H9 (cell line): ENCODE results near the gene MRLN. TPM values are rescaled to one million over a fixed set of nuclear protein-coding genes. Genes with fewer than 3 reads are reported as not detected.

Experiments used
- DNase-seq: peaks from one replicate; pipeline ENCODE4 v3.0.0-alpha.2; 2017
- H2AFZ ChIP-seq: one replicate; pipeline ENCODE4 v1.6.1; 2013; ENCODE audit warnings: mild to moderate bottlenecking, low read length, control low read depth, moderate library complexity
- H2AK5ac ChIP-seq: 2 replicates; pipeline ENCODE4 v1.6.1; 2013; ENCODE audit warnings: low read length, control low read depth, mixed read lengths; ENCODE audit not compliant: insufficient read length
- H2BK120ac ChIP-seq: one replicate; pipeline ENCODE4 v1.6.1; 2013; ENCODE audit warnings: low read depth, mild to moderate bottlenecking, low read length, control low read depth, inconsistent platforms; ENCODE audit not compliant: poor library complexity, severe bottlenecking
- H2BK12ac ChIP-seq: 2 replicates; pipeline ENCODE4 v1.6.1; 2013; ENCODE audit warnings: low read length, control low read depth, mixed read lengths, low read depth; ENCODE audit not compliant: insufficient read length
- H2BK15ac ChIP-seq: 2 replicates; pipeline ENCODE4 v1.6.1; 2013; ENCODE audit warnings: low read depth, low read length, control low read depth
- H2BK20ac ChIP-seq: one replicate; pipeline ENCODE4 v1.6.1; 2013; ENCODE audit warnings: low read depth, mild to moderate bottlenecking, low read length, control low read depth, inconsistent platforms; ENCODE audit not compliant: poor library complexity, severe bottlenecking
- H2BK5ac ChIP-seq: 2 replicates; pipeline ENCODE4 v1.6.1; 2013; ENCODE audit warnings: low read length, control low read depth, mixed read lengths; ENCODE audit not compliant: insufficient read length
- H3K14ac ChIP-seq: 2 replicates; pipeline ENCODE4 v1.6.1; 2013; ENCODE audit warnings: low read length, control low read depth; ENCODE audit not compliant: insufficient read depth
- H3K18ac ChIP-seq: 2 replicates; pipeline ENCODE4 v1.6.1; 2013; ENCODE audit warnings: low read depth, mild to moderate bottlenecking, mixed read lengths, low read length, control low read depth; ENCODE audit not compliant: insufficient read length
- H3K23ac ChIP-seq: 2 replicates; pipeline ENCODE4 v1.6.1; 2013; ENCODE audit warnings: low read length, control low read depth, mixed read lengths, low read depth; ENCODE audit not compliant: insufficient read length
- H3K23me2 ChIP-seq: 2 replicates; pipeline ENCODE4 v1.6.1; 2013; ENCODE audit warnings: low read depth, mild to moderate bottlenecking, mixed read lengths, low read length, control low read depth; ENCODE audit not compliant: insufficient read length, poor library complexity, severe bottlenecking
- H3K27ac ChIP-seq: 2 replicates; pipeline ENCODE4 v1.5.1; 2013; ENCODE audit warnings: low read length, control low read depth, mixed read lengths, low read depth; ENCODE audit not compliant: insufficient read length
- H3K27me3 ChIP-seq: 2 replicates; pipeline ENCODE4 v1.6.1; 2013; ENCODE audit warnings: low read length, control low read depth, inconsistent platforms; ENCODE audit not compliant: insufficient read depth
- H3K4ac ChIP-seq: 2 replicates; pipeline ENCODE4 v1.6.1; 2013; ENCODE audit warnings: low read depth, mild to moderate bottlenecking, control low read depth, inconsistent platforms, low read length, moderate library complexity
- H3K4me1 ChIP-seq: 2 replicates; pipeline ENCODE4 v1.6.1; 2013; ENCODE audit warnings: low read length, control low read depth, inconsistent platforms; ENCODE audit not compliant: insufficient read depth
- H3K4me2 ChIP-seq: 2 replicates; pipeline ENCODE4 v1.6.1; 2013; ENCODE audit warnings: low read length, control low read depth, mixed read lengths; ENCODE audit not compliant: insufficient read length, insufficient read depth
- H3K56ac ChIP-seq: 2 replicates; pipeline ENCODE4 v1.6.1; 2013; ENCODE audit warnings: low read depth, mild to moderate bottlenecking, mixed read lengths, low read length, control low read depth; ENCODE audit not compliant: insufficient read length
- H3K79me1 ChIP-seq: 2 replicates; pipeline ENCODE4 v1.6.1; 2013; ENCODE audit warnings: low read depth, mild to moderate bottlenecking, moderate library complexity, low read length, control low read depth, inconsistent platforms; ENCODE audit not compliant: insufficient read depth, poor library complexity, severe bottlenecking
- H3K79me2 ChIP-seq: 2 replicates; pipeline ENCODE4 v1.6.1; 2013; ENCODE audit warnings: low read length, control low read depth, inconsistent platforms; ENCODE audit not compliant: insufficient read depth
- H3K9ac ChIP-seq: 2 replicates; pipeline ENCODE4 v1.6.1; 2013; ENCODE audit warnings: low read length, control low read depth, mixed read lengths; ENCODE audit not compliant: insufficient read length; ENCODE audit errors: extremely low read depth
- H3K9me3 ChIP-seq: one replicate; pipeline ENCODE4 v1.6.1; 2013; ENCODE audit warnings: low read depth, low read length, inconsistent platforms; ENCODE audit not compliant: control insufficient read depth
- H3T11ph ChIP-seq: one replicate; pipeline ENCODE4 v1.6.1; 2013; ENCODE audit warnings: mild to moderate bottlenecking, low read length, control low read depth, inconsistent platforms
- H4K20me1 ChIP-seq: one replicate; pipeline ENCODE4 v1.6.1; 2013; ENCODE audit not compliant: control insufficient read depth, insufficient read length, insufficient read depth
- H4K5ac ChIP-seq: 2 replicates; pipeline ENCODE4 v1.6.1; 2013; ENCODE audit warnings: low read depth, mild to moderate bottlenecking, mixed read lengths, low read length, control low read depth; ENCODE audit not compliant: insufficient read length
- H4K8ac ChIP-seq: replicated peaks from 2 replicates; pipeline ENCODE4 v1.6.1; 2013; ENCODE audit warnings: low read length, control low read depth, mixed read lengths, low read depth; ENCODE audit not compliant: insufficient read length
- H4K91ac ChIP-seq: 2 replicates; pipeline ENCODE4 v1.6.1; 2013; ENCODE audit warnings: low read depth, mild to moderate bottlenecking, moderate library complexity, mixed read lengths, low read length, control low read depth; ENCODE audit not compliant: insufficient read length
- H3K27ac Mint-ChIP-seq, 3 experiments: 2 replicates in 2 of 3; 3 replicates in 1 of 3; pipeline ENCODE4 v1.8.0; 2020 to 2021; ENCODE audit warnings: mixed read lengths in 3 of 3, mild to moderate bottlenecking in 1 of 3, moderate library complexity in 1 of 3
- H3K27me3 Mint-ChIP-seq: 2 replicates; pipeline ENCODE4 v1.8.0; 2021; ENCODE audit warnings: low read depth, mild to moderate bottlenecking, moderate library complexity, mixed read lengths
- H3K36me3 Mint-ChIP-seq, 3 experiments: 2 replicates in 2 of 3; 3 replicates in 1 of 3; pipeline ENCODE4 v1.8.0; 2020 to 2021; ENCODE audit warnings: low read depth in 3 of 3, mixed read lengths in 3 of 3; ENCODE audit not compliant: insufficient read depth in 1 of 3
- H3K4me1 Mint-ChIP-seq, 2 experiments: 2 replicates each; pipeline ENCODE4 v1.8.0; 2020; ENCODE audit warnings: mixed read lengths in 2 of 2
- H3K4me3 Mint-ChIP-seq, 2 experiments: 2 replicates in 1 of 2; 3 replicates in 1 of 2; pipeline ENCODE4 v1.8.0; 2020 to 2021; ENCODE audit warnings: mild to moderate bottlenecking in 2 of 2, mixed read lengths in 2 of 2, moderate library complexity in 1 of 2
- H3K9me3 Mint-ChIP-seq, 2 experiments: 2 replicates in 1 of 2; 3 replicates in 1 of 2; pipeline ENCODE4 v1.8.0; 2020; ENCODE audit warnings: mild to moderate bottlenecking in 2 of 2, mixed read lengths in 2 of 2, moderate library complexity in 1 of 2
- WGBS: extraction: QIAGEN DNeasy Blood & Tissue Kit; methylation state at CpG from one replicate; pipeline ENCODE4 v1.1.7; 2013; ENCODE audit warnings: missing lambda C conversion rate, low lambda C conversion rate, mixed read lengths; ENCODE audit not compliant: insufficient read length; ENCODE audit errors: extremely low coverage; 5-methylcytosine and 5-hydroxymethylcytosine counted together
- total RNA-seq: library from RNA; stranded (reverse); gene quantifications from 2 replicates; pipeline ENCODE4 v1.2.1, GENCODE V29; 2021
- TF ChIP-seq, protein P1 (sequence below): fragments of 200-600 bp; sonication (generic); conservative IDR thresholded peaks from 3 replicates; pipeline ENCODE4 v1.8.0; 2021; ENCODE audit warnings: antibody characterized with exemption, mild to moderate bottlenecking

The MRLN gene
- total RNA-seq, 1 experiment from 2014 or later = not detected

DNA sequence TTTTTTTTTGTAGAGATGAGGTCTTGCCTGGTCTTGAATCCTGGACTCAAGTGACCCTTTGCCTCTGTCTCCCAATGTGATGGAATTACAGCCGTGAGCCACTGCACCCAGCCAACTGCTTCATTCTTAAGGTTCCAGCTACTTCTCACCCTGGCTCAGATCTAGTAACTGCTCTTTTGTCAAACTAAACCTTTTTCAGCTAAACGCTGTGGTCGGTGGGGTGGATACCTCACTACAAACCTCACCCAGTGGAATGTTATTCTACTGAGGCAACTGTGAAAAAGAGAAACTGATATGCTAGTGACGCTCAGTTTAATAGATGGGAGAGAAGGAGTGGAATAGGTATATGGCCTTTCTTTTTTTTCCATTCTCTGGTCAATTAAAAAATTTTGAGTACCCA, 1.7 kb upstream of the MRLN start:
- H2BK120ac ChIP-seq = no peak overlapping the region
- H4K20me1 ChIP-seq = no peaks in the 10 kb centered on the region
- no peak overlapping the region for H2BK15ac ChIP-seq
- no peaks in the 10 kb centered on the region for H3K27me3 ChIP-seq
- H4K5ac ChIP-seq = no peak overlapping the region
- no peak overlapping the region for H3K14ac ChIP-seq
- H3K9me3 ChIP-seq = no peaks in the 10 kb centered on the region
- H3K4me3 Mint-ChIP-seq = no peak overlapping the region
- no peak overlapping the region for H3K4ac ChIP-seq
- H3K23me2 ChIP-seq = no peaks in the 10 kb centered on the region
- H3K79me2 ChIP-seq = no peaks in the 10 kb centered on the region
- H3K27ac ChIP-seq = no peak overlapping the region
- no peak overlapping the region for H3T11ph ChIP-seq
- no peak for DNase-seq
- no peaks in the 10 kb centered on the region for H3K27me3 Mint-ChIP-seq
- no peaks in the 10 kb centered on the region for H3K79me1 ChIP-seq
- TF ChIP-seq, protein P1, sequence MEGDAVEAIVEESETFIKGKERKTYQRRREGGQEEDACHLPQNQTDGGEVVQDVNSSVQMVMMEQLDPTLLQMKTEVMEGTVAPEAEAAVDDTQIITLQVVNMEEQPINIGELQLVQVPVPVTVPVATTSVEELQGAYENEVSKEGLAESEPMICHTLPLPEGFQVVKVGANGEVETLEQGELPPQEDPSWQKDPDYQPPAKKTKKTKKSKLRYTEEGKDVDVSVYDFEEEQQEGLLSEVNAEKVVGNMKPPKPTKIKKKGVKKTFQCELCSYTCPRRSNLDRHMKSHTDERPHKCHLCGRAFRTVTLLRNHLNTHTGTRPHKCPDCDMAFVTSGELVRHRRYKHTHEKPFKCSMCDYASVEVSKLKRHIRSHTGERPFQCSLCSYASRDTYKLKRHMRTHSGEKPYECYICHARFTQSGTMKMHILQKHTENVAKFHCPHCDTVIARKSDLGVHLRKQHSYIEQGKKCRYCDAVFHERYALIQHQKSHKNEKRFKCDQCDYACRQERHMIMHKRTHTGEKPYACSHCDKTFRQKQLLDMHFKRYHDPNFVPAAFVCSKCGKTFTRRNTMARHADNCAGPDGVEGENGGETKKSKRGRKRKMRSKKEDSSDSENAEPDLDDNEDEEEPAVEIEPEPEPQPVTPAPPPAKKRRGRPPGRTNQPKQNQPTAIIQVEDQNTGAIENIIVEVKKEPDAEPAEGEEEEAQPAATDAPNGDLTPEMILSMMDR = no peak
- no CpG with 5 or more reads among the region's 4 CpGs for WGBS
- H3K36me3 Mint-ChIP-seq = no peaks in the 10 kb centered on the region
- no peaks in the 10 kb centered on the region; the same call in 1 of the 2 replicates for H3K4me1 ChIP-seq
- H3K4me2 ChIP-seq = no peak overlapping the region
- no peak overlapping the region for H3K23ac ChIP-seq
- no peak overlapping the region for H3K56ac ChIP-seq
- no peak overlapping the region for H2BK20ac ChIP-seq
- H2BK5ac ChIP-seq = no peak overlapping the region
- no peak overlapping the region for H3K18ac ChIP-seq
- H2BK12ac ChIP-seq = no peak overlapping the region
- no peak overlapping the region for H4K8ac ChIP-seq
- no peak overlapping the region for H4K91ac ChIP-seq
- no peak overlapping the region for H2AFZ ChIP-seq
- no peak overlapping the region for H2AK5ac ChIP-seq
- peaks cover 7 to 8% of the 10 kb centered on the region in 2 experiments for H3K4me1 Mint-ChIP-seq
- no peaks in the 10 kb centered on the region for H3K9me3 Mint-ChIP-seq
- no peak overlapping the region for H3K9ac ChIP-seq
- no peak overlapping the region for H3K27ac Mint-ChIP-seq
